Activated CD4-positive, CD25-positive, alpha-beta regulatory T cell treated with anti-CD3 and anti-CD28 coated beads, Interleukin-2, amount 50 U/mL, for 24 hours (primary cell): Measurements from ENCODE around the gene ASS1.

Source experiments
- ATAC-seq, 2 donors: fragments of 150-1000 bp; cut with Tn5 transposase; one replicate each; pipeline ENCODE4 v1.10.0; 2021; ENCODE audit warnings: mild to moderate bottlenecking in 1 of 2, moderate library complexity in 1 of 2

The ASS1 gene

GRCh38 chr9:130477564-130477963 lies 32.8 kb downstream of the ASS1 start:
- ATAC-seq, result no peak

GRCh38 chr9:130478152-130478551 lies 33.4 kb downstream of the ASS1 start:
- ATAC-seq, result no peak

GRCh38 chr9:130478736-130479575 lies 34.2 kb downstream of the ASS1 start:
- ATAC-seq, result no peak

GRCh38 chr9:130479587-130479986 lies 34.8 kb downstream of the ASS1 start:
- no peak for ATAC-seq

GRCh38 chr9:130480673-130481072 lies 35.9 kb downstream of the ASS1 start:
- ATAC-seq, result no peak

- no peak for ATAC-seq
Measured at GRCh38 chr9:130482463-130482862, 37.7 kb downstream of the ASS1 start.

GRCh38 chr9:130483371-130483971 lies 38.7 kb downstream of the ASS1 start:
- ATAC-seq, result no peak

- ATAC-seq, result no peak
Measured at GRCh38 chr9:130484362-130485072, 39.8 kb downstream of the ASS1 start.

- ATAC-seq, result no peak
Measured at GRCh38 chr9:130486103-130486502, 41.3 kb downstream of the ASS1 start.

GRCh38 chr9:130487500-130487899 lies 42.7 kb downstream of the ASS1 start:
- ATAC-seq, result no peak

GRCh38 chr9:130488621-130489330 lies 44.0 kb downstream of the ASS1 start:
- no peak for ATAC-seq

- ATAC-seq, result no peak
Measured at GRCh38 chr9:130490981-130491380, 46.2 kb downstream of the ASS1 start.

GRCh38 chr9:130491830-130492482 lies 47.2 kb downstream of the ASS1 start:
- no peak for ATAC-seq

- ATAC-seq, result no peak
Measured at GRCh38 chr9:130493021-130493420, 48.3 kb downstream of the ASS1 start.

GRCh38 chr9:130493476-130493875 lies 48.7 kb downstream of the ASS1 start:
- ATAC-seq, result no peak

- ATAC-seq, result no peak
Measured at GRCh38 chr9:130495067-130495466, 50.3 kb downstream of the ASS1 start.

- ATAC-seq, result no peak
Measured at GRCh38 chr9:130497139-130497538, 52.4 kb downstream of the ASS1 start.

- ATAC-seq, result no peak
Measured at GRCh38 chr9:130498298-130498917, 53.6 kb downstream of the ASS1 start.

GRCh38 chr9:130498918-130499698 lies 54.3 kb downstream of the ASS1 start:
- no peak for ATAC-seq

GRCh38 chr9:130499804-130500263 lies 55.1 kb downstream of the ASS1 start:
- peak; percentile 46 to 55 for ATAC-seq
